ENCODE data around the gene TREH.
A peak's percentile ranks its signal among the peaks of the same experiment; 100 is the strongest.
"Not testable (repeated sequence)": the region's sequence is repeated elsewhere in the genome, so short reads cannot be mapped to it uniquely, and the experiment has no call there.

Gene TREH

GRCh38 chr11:118615282-118615975 lies 64.0 kb downstream of the TREH start:
- Histone ChIP-seq H3K27me3 (replicated peaks; ENCODE audit: control insufficient read depth, insufficient read depth, low read length) (no peaks in the 10 kb centered on the region), H3K4me3 (ENCODE audit: low read length) (no peak overlapping the region), H3K4me1 (ENCODE audit: control insufficient read depth, insufficient read depth, low read length) (peaks cover 76% of the 10 kb centered on the region), H3K9ac (ENCODE audit: low read length) (peak overlapping the region; percentile 45), H3K36me3 (ENCODE audit: control insufficient read depth, insufficient read depth, low read length, severe bottlenecking) (peaks cover 49% of the 10 kb centered on the region), H3K9me3 (ENCODE audit: control insufficient read depth, low read length) (no peaks in the 10 kb centered on the region)
- DNase-seq (ENCODE audit: low read depth): no peak

- Histone ChIP-seq H3K9ac (ENCODE audit: low read length) (peak overlapping the region; percentile 16), H3K4me1 (ENCODE audit: control insufficient read depth, insufficient read depth, low read length) (peaks cover 73% of the 10 kb centered on the region), H3K27me3 (replicated peaks; ENCODE audit: control insufficient read depth, insufficient read depth, low read length) (no peaks in the 10 kb centered on the region), H3K9me3 (ENCODE audit: control insufficient read depth, low read length) (no peaks in the 10 kb centered on the region), H3K4me3 (ENCODE audit: low read length) (no peak overlapping the region), H3K36me3 (ENCODE audit: control insufficient read depth, insufficient read depth, low read length, severe bottlenecking) (peaks cover 45% of the 10 kb centered on the region)
- DNase-seq (ENCODE audit: low read depth): no peak
Measured at GRCh38 chr11:118614511-118614910, 64.9 kb downstream of the TREH start.

- DNase-seq (ENCODE audit: low read depth): peak; percentile 46
- Histone ChIP-seq H3K36me3 (ENCODE audit: control insufficient read depth, insufficient read depth, low read length, severe bottlenecking) (peaks cover 40% of the 10 kb centered on the region), H3K4me1 (ENCODE audit: control insufficient read depth, insufficient read depth, low read length) (peaks cover 61% of the 10 kb centered on the region), H3K4me3 (ENCODE audit: low read length) (peak overlapping the region; percentile 58), H3K9ac (ENCODE audit: low read length) (peak overlapping the region; percentile 78), H3K27me3 (replicated peaks; ENCODE audit: control insufficient read depth, insufficient read depth, low read length) (no peaks in the 10 kb centered on the region), H3K9me3 (ENCODE audit: control insufficient read depth, low read length) (no peaks in the 10 kb centered on the region)
Measured at GRCh38 chr11:118612378-118612777, 67.1 kb downstream of the TREH start.

GRCh38 chr11:118611433-118611795 lies 68.0 kb downstream of the TREH start:
- H3K27me3 ChIP-seq (replicated peaks; ENCODE audit: control insufficient read depth, insufficient read depth, low read length); H3K9me3 ChIP-seq (ENCODE audit: control insufficient read depth, low read length); DNase-seq (ENCODE audit: low read depth): not testable (repeated sequence)
- Histone ChIP-seq H3K4me3 (ENCODE audit: low read length) (peak overlapping the region; percentile 88), H3K9ac (ENCODE audit: low read length) (peak overlapping the region; percentile 98), H3K36me3 (ENCODE audit: control insufficient read depth, insufficient read depth, low read length, severe bottlenecking) (peaks cover 31% of the 10 kb centered on the region), H3K4me1 (ENCODE audit: control insufficient read depth, insufficient read depth, low read length) (peaks cover 59% of the 10 kb centered on the region)

- H3K9me3 ChIP-seq (ENCODE audit: control insufficient read depth, low read length): no peaks in the 10 kb centered on the region
- H3K36me3 ChIP-seq (ENCODE audit: control insufficient read depth, insufficient read depth, low read length, severe bottlenecking): peaks cover 26% of the 10 kb centered on the region
- H3K4me3 ChIP-seq (ENCODE audit: low read length): peak overlapping the region; percentile 88
- peak; percentile 89 for DNase-seq (ENCODE audit: low read depth)
- H3K27me3 ChIP-seq (replicated peaks; ENCODE audit: control insufficient read depth, insufficient read depth, low read length): no peaks in the 10 kb centered on the region
- peaks cover 59% of the 10 kb centered on the region for H3K4me1 ChIP-seq (ENCODE audit: control insufficient read depth, insufficient read depth, low read length)
- peak overlapping the region; percentile 98 for H3K9ac ChIP-seq (ENCODE audit: low read length)
Measured at GRCh38 chr11:118610773-118611432, 68.5 kb downstream of the TREH start.

GRCh38 chr11:118610225-118610772 lies 69.2 kb downstream of the TREH start:
- Histone ChIP-seq H3K9ac (ENCODE audit: low read length) (peak overlapping the region; percentile 98), H3K36me3 (ENCODE audit: control insufficient read depth, insufficient read depth, low read length, severe bottlenecking) (peaks cover 20% of the 10 kb centered on the region), H3K4me3 (ENCODE audit: low read length) (peak overlapping the region; percentile 88), H3K9me3 (ENCODE audit: control insufficient read depth, low read length) (no peaks in the 10 kb centered on the region), H3K27me3 (replicated peaks; ENCODE audit: control insufficient read depth, insufficient read depth, low read length) (no peaks in the 10 kb centered on the region), H3K4me1 (ENCODE audit: control insufficient read depth, insufficient read depth, low read length) (peaks cover 59% of the 10 kb centered on the region)
- DNase-seq (ENCODE audit: low read depth): peak; percentile 16

- Histone ChIP-seq H3K36me3 (ENCODE audit: control insufficient read depth, insufficient read depth, low read length, severe bottlenecking) (peaks cover 14% of the 10 kb centered on the region), H3K9me3 (ENCODE audit: control insufficient read depth, low read length) (no peaks in the 10 kb centered on the region), H3K9ac (ENCODE audit: low read length) (peak overlapping the region; percentile 98), H3K4me3 (ENCODE audit: low read length) (peak overlapping the region; percentile 88), H3K4me1 (ENCODE audit: control insufficient read depth, insufficient read depth, low read length) (peaks cover 63% of the 10 kb centered on the region), H3K27me3 (replicated peaks; ENCODE audit: control insufficient read depth, insufficient read depth, low read length) (no peaks in the 10 kb centered on the region)
- DNase-seq (ENCODE audit: low read depth): peak; percentile 49
Measured at GRCh38 chr11:118609380-118610224, 69.8 kb downstream of the TREH start.

- peak; percentile 94 for DNase-seq (ENCODE audit: low read depth)
- Histone ChIP-seq H3K9me3 (ENCODE audit: control insufficient read depth, low read length) (no peaks in the 10 kb centered on the region), H3K4me1 (ENCODE audit: control insufficient read depth, insufficient read depth, low read length) (peaks cover 73% of the 10 kb centered on the region), H3K9ac (ENCODE audit: low read length) (peak overlapping the region; percentile 98), H3K36me3 (ENCODE audit: control insufficient read depth, insufficient read depth, low read length, severe bottlenecking) (peaks cover 4% of the 10 kb centered on the region), H3K4me3 (ENCODE audit: low read length) (peak overlapping the region; percentile 88), H3K27me3 (replicated peaks; ENCODE audit: control insufficient read depth, insufficient read depth, low read length) (no peaks in the 10 kb centered on the region)
Measured at GRCh38 chr11:118608360-118609227, 70.9 kb downstream of the TREH start.

GRCh38 chr11:118607401-118608359 lies 71.8 kb downstream of the TREH start, which contains the start of gene PHLDB1:
Gene PHLDB1 (plus strand): TSS chr11:118607615. CDS start chr11:118613837, 6,222 bp downstream.
- DNase-seq (ENCODE audit: low read depth): peak; percentile 87
- Histone ChIP-seq H3K4me1 (ENCODE audit: control insufficient read depth, insufficient read depth, low read length) (peaks cover 79% of the 10 kb centered on the region), H3K4me3 (ENCODE audit: low read length) (peak within 1 kb of the TSS; percentile 88), H3K9me3 (ENCODE audit: control insufficient read depth, low read length) (no peaks in the 10 kb centered on the region), H3K27me3 (replicated peaks; ENCODE audit: control insufficient read depth, insufficient read depth, low read length) (no peaks in the 10 kb centered on the region), H3K36me3 (ENCODE audit: control insufficient read depth, insufficient read depth, low read length, severe bottlenecking) (no peaks in the 10 kb centered on the region), H3K9ac (ENCODE audit: low read length) (peak within 1 kb of the TSS; percentile 98)
